Fibroblast of gingiva (primary cell): ENCODE measurements around the gene EID2B.

Experiments
- DNase-seq: peaks from one replicate; pipeline ENCODE4 v3.0.0-alpha.2; 2011; ENCODE audit warnings: low read depth

The EID2B gene

DNA sequence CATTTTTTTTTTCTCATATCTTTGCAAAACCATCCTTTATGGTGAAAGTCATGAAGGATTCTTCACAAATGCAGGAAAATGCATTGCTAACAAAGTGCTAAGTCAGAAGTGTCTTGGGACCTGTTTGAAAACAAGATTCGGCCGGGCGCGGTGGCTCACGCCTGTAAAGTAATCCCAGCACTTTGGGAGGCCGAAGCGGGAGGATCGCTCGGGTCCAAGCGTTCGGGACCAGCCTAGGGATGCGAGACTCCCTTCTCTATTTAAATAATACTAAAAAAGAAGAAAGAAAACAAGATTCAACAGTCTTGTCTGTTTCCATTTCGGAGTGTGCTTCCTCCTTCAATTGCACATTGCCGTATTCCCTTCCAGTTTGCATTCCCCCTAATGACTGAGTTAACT lies 819 bp downstream of the EID2B start:
- no peak for DNase-seq

DNA sequence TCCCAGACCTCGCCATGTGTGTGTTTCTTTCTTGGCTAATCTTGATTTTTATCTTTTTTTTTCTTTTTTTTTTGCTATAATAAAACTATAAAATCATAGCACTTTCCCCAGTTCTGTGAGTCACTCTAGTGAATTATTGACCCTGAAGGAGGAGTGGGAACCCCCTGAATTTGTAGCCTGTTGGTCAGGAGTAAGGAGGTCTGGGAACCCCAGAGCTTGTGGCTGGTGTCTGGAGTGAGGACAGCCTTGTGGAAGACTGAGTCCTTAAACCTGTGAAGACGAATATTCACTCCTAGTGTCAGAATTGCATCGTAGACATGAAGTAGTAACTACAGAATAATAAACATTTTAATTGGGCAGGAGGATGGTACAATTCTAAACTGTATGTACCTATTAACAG lies 7.4 kb downstream of the EID2B start:
- no peak for DNase-seq

DNA sequence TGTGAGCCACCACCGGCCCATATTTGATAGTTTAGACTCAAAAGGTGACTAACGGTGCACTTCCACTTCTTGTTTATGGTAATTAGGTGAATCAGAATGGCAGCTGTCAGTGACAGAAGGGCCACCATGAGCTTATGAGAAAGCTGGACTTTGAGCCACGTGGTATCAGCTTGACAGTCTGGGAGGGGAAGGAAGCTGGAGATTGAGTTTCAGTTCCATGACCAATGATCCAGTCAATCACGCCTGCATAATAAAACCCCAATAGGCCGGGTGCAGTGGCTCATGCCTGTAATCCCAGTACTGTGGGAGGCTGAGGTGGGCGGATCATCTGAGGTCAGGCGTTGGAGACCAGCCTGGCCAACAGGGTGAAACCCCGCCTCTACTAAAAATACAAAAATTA lies 8.2 kb downstream of the EID2B start:
- no peak for DNase-seq

DNA sequence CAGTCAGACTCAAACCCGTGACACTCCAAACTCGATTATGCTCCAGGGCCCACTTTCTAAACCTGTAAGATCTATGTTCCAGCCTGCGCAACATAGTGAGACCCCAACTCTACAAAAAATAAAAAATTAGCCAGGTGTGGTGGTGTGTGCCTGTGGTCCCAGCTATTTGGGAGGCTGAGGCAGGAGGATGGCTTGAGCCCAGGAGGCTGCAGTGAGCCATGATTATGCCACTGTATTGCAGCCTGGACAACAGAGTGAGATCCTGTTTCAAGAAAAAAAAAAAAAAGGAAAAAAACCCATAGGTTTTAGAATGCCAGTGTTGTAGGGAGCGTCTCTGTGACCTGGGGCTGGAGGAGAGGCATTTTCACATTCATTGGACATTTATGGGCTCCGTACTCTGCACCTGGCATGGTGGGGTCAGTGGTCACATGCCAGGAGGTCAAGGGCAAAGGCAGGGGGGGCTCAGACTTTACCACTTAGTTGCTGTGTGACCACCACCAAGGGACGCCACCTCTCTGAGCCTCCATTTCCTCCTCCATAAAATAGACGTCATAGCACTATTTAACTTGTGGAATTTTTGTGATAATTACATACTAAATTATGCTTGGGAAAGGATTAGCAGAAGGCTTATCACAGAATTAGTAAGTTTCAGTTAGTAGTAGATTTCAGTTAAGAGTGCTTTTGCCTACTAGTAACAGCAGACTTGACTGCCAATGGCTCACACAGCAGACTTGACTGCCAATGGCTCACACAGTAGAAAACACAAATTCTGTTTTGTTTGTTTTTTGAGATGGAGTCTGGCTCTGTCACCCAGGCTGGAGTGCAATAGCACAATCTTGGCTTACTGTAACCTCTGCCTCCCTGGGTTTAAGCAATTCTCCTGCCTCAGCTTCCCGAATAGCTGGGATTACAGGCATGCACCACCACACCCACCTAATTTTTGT lies 11.8 kb downstream of the EID2B start:
- DNase-seq, result no peak

DNA sequence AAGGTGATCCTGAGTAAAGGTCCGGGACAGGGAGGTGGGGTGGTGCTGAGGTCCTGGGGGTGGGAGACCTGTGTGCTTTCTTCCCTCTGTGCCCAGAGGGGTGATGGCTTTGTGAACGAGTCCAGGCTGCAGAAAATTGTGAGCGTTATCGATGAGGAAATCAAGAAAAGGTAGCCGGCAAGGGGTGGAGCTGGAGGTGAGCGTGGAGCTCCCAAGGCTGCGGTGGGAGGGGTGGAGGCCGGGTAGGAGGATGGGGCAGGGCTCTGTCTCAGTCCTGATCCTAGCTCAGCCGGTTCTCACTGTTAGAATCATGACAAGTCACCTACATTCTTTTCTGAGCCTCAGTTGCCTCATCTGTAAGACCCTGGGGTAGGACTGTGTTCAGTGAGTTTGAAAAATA lies 13.7 kb downstream of the EID2B start:
- DNase-seq, result no peak

DNA sequence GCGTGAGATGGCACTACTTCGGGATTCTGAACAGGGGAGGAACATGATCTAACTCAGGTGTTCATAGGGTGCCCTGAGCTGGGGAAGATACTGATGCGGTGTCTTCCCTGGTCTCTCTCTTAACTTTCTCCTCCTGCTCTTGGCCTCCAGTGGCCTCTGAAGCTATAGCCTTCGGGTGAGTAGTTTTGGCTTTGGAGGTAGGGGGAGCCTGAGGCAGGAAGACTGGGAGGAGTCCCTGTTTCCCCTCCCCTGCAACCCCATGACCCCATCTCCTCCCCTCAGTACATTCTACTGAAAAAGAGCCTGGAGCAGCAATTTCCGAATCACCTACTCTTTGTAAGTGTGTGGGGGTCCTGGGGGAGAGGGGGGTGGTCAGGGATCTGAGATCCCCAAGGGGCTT lies 14.2 kb downstream of the EID2B start:
- DNase-seq, result no peak

DNA sequence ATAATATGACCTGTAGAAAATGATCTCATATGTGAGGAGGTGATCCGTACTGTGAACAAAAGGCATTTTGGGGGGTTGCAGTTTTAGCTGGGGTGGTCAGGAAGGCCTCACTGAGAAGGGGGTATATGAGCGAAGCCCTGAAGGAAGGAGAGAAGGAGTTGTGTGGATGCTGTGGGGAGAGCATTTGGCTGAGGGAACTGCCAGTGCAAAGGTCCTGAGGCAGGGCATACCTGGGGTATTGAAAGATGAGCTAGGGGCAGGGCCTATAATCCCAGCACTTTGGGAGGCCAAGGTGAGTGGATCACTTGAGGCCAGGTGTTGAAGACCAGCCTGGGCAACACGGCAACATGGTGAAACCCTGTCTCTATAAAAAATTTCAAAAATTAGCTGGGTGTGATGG lies 15.2 kb downstream of the EID2B start:
- no peak for DNase-seq

DNA sequence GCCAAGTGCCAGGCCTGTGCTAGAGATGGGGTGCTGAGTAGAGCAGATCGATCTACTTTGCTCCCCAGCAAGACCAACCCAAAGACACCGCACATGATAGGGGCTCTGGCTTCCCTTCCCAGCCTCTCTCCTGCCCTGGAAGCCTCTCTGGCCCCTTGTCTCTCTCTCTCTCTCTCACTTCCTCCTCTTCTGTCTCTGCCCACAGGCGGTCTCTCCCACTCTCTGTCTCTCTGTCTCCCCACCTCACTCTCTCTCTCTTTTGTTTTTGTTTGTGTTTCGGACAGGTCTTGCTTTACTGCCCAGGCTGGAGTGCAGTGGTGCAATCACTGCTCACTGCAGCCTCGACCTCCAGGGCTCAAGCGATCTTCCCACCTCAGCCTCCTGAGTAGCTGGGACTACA lies 16.4 kb downstream of the EID2B start:
- no peak for DNase-seq

DNA sequence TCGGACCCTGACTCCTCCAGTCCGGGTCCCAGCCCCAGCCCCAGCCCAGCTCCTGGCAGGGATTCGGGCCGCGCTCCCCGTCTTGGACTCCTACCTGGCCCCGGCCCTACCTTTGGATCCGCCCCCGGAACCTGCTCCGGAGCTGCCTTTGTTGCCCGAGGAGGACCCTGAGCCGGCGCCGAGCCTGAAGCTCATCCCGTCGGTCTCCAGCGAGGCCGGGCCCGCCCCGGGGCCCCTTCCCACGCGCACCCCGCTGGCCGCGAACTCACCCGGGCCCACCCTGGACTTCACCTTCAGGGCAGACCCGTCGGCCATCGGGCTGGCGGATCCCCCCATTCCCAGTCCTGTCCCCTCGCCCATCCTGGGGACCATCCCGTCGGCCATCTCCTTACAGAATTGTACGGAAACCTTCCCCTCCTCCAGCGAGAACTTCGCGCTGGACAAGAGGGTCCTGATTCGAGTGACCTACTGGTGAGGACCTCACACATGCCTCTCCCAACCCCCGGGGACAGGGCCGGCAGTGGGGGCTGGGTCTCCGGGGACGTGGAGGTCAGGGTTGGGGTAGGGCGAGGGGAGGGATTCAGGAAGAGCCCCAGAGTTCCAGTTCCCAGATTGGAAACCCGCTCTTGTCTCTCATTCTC lies 17.0 kb downstream of the EID2B start:
- no peak for DNase-seq

DNA sequence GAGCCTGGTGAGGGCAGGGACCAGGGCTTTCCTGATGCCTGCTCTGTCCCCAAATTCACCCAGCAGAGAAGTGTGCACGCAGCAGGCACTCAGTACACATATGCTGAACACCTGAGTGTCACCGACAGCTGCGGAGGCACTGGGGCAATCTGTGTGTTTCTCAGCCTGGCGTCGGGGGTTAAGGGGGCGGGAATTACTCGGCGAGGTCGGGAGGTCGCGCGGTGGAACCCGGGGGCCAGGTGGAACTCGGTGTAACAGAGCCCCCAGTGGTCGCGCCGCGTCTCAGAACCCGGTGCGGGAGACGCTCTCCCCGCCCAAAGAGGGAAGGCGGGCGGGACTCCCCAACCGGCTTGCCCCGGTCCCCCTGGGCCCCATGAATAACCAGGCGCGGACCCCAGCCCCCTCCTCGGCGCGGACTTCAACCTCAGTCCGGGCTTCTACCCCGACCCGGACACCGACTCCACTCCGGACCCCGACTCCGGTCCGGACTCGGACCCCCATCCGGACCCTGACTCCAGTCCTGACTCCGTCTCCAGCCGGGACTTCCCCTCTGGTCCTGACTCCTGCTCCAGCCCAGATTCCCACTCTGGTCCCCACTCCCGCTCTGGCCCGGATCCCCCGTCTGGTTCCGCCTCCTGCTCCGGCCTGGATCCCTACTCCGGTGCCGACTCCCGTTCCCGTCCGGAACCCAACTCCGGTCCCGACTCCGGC lies 17.7 kb downstream of the EID2B start, which contains the start of gene SELENOV:
SELENOV (plus strand) TSS at position 300 of the 711 bp plus-strand sequence; CDS start at position 374, 74 bp downstream.
- DNase-seq, result no peak

DNA sequence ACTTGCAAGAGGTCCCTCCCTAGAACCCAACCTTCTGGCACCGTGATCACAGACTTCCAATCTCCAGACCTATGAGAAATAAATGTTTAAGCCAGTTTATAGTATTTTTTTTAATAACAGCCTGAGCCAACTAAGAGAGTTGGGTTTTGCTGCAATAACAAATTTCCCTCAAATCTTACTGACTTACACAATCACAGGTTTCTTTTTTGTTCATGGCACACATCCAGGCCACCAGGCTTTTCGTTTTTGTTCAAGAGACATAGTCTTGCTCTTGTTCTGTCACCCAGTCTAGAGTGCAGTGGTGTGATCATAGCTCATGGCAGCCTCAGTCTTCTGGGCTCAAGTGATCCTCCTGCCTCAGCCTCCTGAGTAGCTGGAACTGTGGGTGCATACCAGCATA lies 19.7 kb downstream of the EID2B start:
- no peak for DNase-seq

DNA sequence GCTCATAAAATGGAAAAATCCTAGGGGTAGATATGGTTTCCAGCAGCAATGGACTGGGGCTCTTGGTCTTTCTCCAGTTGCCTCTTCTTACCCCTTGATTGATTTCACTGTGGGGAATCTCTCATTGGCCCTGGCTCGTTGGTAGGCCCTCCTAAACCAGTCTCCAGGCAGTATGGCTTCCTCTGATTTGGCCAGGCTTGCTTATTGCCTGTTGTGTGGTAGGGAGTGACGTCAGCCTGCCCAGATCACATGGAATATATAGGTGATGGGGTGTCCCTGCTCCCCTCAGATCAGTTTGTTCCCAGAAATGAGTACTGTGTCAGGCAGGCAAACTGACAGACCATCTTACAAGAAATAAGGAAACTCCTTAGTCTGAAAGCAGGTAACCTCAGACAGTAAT lies 23.4 kb downstream of the EID2B start:
- no peak for DNase-seq

DNA sequence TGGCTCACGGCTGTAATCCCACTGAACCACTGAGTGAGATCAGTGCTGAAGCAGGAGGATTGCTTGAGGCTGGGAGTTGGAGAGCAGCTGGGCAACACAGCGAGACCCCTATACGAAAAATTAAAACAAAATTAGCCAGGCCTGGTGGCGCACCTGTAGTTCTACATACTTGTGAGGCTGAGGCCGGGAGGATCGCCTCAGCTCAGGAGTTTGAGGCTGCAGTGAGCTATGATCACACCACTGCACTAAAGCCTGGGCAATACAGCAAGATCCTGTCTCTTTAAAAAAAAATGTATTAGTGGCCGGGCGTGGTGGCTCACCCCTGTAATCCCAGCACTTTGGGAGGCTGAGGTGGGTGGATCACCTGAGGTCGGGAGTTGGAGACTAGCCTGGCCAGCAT lies 24.0 kb downstream of the EID2B start:
- DNase-seq, result no peak

DNA sequence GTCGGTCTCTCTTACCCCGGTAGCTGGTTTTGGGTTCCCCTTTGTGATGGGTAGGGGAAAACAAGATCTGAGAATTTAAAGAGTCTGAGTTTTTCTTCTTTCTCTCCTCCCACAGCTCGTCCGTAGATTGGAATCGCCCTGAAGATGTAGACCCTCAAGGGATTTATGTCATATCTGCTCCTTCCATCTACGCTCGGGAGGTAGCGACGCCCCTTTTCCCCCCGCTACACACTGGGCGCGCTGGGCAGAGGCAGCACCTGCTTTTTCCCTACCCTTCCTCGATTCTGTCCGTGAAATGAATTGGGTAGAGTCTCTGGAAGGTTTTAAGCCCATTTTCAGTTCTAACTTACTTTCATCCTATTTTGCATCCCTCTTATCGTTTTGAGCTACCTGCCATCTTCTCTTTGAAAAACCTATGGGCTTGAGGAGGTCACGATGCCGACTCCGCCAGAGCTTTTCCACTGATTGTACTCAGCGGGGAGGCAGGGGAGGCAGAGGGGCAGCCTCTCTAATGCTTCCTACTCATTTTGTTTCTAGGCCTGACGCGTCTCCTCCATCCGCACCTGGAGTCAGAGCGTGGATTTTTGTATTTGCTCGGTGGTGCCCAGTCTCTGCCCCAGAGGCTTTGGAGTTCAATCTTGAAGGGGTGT lies 24.8 kb downstream of the EID2B start:
- DNase-seq, result no peak

DNA sequence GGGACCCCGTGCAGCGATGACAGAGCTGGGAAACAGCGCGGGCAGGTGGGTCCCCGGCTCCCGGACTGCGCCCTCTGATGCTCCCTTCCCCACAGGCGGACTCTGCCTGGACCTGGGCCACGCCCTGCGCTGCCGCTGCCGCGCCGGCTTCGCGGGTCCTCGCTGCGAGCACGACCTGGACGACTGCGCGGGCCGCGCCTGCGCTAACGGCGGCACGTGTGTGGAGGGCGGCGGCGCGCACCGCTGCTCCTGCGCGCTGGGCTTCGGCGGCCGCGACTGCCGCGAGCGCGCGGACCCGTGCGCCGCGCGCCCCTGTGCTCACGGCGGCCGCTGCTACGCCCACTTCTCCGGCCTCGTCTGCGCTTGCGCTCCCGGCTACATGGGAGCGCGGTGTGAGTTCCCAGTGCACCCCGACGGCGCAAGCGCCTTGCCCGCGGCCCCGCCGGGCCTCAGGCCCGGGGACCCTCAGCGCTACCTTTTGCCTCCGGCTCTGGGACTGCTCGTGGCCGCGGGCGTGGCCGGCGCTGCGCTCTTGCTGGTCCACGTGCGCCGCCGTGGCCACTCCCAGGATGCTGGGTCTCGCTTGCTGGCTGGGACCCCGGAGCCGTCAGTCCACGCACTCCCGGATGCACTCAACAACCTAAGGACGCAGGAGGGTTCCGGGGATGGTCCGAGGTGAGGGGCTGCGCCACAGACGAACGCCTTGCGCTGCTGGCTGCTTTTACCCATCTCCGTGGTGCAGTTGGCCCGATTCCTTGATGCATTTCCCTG lies 25.5 kb downstream of the EID2B start:
- DNase-seq, result peak; percentile 36

DNA sequence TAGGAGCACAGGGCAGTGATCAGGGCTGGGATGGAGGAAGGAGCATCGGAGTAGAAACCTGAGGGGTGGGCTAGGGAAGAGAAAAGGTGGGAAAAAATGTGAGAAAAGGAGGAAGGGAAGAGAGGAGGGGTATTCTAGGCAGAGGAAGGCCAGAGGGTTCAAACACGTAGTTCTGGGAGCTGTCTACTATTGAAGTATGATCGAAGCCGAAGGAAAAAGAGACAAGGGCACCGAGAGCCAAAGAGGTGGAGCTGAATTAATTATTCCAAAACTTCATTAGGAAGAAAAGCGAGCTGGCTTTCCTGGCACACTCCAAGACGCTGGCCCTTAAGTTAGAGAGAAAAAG lies 26.1 kb downstream of the EID2B start:
- no peak for DNase-seq

DNA sequence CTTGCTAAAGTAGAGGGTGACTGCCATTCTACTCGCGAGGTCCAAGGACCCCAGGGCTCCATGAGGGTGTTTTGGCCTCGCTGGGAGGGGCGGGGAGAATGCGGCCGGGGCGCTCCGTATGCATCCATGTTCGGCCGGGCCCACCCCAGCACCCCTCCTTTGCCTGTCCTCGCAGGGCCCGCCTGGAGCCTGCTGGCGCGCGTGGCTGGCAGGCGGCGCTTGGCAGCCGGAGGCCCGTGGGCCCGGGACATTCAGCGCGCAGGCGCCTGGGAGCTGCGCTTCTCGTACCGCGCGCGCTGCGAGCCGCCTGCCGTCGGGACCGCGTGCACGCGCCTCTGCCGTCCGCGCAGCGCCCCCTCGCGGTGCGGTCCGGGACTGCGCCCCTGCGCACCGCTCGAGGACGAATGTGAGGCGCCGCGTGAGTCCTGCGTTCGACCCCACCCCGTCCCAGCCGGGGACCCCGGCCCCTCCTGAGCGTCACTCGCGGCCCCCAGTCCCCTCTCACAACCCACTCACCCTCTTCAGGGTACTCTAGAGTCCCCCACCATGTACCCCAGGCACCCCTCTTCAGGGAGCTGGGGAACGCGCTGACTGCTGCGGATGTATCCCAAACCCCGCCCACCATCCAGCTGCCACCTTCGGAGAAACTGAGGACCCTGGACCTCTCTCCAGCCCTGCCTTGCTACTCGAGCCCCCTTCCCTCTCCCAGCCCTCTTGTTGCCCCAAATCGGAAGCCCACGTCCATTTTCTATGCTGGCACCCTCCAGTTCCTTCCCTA lies 29.8 kb downstream of the EID2B start:
- DNase-seq, result peak; percentile 52

DNA sequence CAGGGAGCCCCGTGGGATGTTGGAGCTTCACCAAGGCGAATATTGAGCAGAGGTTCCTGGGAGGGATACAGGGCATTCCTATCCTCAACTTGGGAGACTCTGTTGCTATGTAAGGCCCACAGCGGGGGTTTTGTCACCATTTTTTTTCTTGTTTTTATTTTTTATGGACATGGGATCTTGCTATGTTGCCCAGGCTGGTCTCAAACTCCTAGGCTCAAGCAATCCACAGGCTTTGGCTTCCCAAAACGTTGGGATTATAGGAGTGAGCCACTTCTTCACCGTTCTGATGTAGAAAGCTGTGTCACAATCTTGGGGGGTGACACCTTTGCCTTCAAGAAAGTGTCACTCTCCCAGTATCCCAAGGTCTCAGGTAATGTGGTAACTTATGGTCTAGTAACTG lies 31.3 kb downstream of the EID2B start:
- DNase-seq, result no peak

DNA sequence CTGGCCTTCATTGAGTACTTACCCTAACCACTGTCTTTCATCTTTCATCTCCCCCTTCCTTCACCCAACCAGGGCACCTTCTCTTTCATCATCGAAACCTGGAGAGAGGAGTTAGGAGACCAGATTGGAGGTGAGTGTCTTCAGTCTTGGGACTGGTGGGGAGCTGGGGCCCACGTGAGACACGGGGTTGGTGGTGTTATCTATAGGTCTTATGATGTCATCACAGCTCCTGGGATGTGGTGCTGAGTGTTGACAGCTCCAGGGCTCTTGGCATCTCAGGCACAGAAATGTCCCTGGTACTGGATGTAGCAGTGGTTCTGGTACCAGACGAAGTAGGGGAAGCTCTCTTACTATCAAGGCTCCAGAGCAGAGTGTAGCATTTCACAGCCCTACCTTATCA lies 32.1 kb downstream of the EID2B start:
- no peak for DNase-seq

DNA sequence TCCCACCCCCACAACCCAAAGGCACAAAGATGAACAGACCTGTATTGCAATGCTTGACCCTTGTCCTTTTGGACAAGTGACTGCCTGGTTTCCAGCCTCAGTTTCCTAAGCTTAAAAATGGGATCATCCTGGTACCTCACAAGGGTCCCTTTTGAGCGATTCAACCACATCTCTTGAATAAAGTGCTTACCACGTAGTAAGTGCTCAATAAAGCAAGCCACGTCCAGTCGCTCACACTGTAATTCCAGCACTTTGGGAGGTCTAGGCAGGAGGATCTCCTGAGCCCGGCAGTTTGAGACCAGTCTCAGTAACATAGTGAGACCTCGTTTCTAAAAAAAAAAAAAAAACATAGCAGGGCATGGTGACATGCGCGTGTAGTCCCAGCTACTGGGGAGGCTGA lies 32.7 kb downstream of the EID2B start:
- no peak for DNase-seq
